T47D (cell line): Measurements from ENCODE around the gene AKT1S1.
A peak's percentile ranks its signal among the peaks of the same experiment; 100 is the strongest.
"Not testable (repeated sequence)": the region's sequence is repeated elsewhere in the genome, so short reads cannot be mapped to it uniquely, and the experiment has no call there.

Experiments used
- DNase-seq, 2 experiments: peaks; one replicate each; pipeline versions ENCODE4 v3.0.0 to v3.0.0-alpha.2; 2011 to 2012; ENCODE audit warnings: low read depth in 1 of 2, low spot score in 1 of 2
- JUND ChIP-seq: IDR thresholded peaks from 2 replicates; pipeline ENCODE4 v1.6.1; 2012; ENCODE audit warnings: low read depth
- in situ Hi-C: cut with HindIII; loops from 2 replicates; pipeline ENCODE4 v1.10.0; 2016; ENCODE audit warnings: low sequenced_read_pairs, low pct_unique_long_range_greater_than_20kb

The AKT1S1 gene

DNA sequence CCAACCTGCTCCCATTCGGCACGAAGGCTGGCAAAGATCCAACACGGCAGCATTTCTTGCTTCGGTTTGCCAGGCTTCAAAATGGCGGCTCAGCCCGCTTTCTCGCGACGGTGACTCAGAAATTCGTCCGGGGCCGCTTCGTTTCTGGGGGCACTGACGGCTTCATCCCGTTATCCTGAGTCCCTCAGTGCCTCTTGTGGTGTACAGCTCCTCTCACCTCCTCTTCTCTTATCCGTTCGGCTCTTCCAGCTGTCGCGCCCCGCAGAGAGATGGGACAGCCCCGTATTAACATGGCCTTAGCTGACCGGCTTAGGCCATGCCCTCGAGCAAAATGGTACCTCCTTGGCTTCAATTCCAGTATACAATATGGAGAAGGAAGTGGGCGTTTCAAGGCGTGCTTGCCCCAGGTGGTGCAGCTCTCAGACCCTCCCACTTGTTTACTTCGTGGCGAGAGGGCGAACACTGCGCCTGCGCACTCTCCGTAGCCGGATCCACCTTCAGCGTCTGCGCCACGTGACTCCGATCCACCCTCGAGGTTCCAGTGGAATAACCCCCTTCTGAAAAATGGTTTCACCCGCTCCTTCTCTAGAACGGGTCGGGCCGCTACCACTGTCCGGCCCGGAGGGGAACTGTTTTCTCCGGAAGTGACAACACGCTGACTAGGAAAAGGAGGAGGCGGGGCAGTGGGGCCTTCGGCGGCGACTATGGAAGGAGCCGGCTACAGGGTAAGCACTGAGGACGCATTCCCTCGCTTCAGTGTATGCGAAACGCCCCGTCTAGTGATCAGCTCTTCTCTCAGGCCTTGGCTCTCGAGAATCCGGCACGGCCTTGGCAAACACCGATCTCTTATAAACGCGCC, at the start of gene AKT1S1, which contains the start of gene TBC1D17:
Gene AKT1S1 (minus strand): TSS at position 336 of the 859 bp plus-strand sequence. CDS start 4,060 bp downstream, outside the sequence.
Gene TBC1D17 (plus strand): TSS at position 683 of the 859 bp plus-strand sequence. CDS start 22 bp downstream, at position 705.
- TF ChIP-seq JUND: no peak
- DNase-seq: peak; percentile 94 to 99
- in situ Hi-C loops: no loop called here

DNA sequence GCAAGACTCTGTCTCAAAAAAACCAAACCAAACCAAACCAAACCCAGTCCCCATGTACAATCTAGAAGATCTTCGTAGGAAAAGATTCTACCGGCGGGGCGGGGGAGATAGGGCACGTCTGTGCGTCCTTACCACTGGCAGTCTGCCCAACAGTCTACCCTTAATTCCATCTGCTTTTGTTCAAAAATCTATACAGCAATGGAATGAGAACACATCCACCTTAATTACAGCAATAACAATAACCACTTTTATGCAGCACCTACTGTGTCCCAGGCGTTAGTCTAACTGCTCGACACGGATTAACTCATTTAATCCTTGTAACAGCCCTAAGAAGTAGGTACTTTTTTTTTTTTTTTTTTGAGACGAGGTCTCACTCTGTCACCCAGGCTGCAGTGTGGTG, 49.4 kb upstream of the AKT1S1 start:
- DNase-seq: no peak
- no peak for TF ChIP-seq JUND
- in situ Hi-C loops: no loop called here

DNA sequence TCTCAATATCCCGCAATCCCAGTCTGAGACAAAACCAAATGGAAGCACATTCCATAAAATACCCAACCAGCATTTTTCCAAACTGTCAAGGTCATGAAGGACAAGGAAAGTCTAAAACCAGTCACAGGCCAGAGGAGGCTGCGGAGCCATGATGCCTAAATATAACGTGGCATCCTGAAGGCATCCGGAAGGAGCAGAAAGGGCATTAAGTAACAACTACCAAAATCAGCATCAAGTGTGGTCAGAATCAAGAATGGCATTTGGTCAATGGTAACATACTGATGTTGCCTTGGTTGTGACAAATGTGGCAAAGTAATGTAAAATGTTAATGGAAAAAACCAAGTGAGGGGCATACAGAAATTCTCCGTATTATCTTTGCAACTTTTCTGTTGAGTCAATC, 48.3 kb upstream of the AKT1S1 start:
- no peak for DNase-seq
- TF ChIP-seq JUND: no peak
- in situ Hi-C loops: no loop called here

DNA sequence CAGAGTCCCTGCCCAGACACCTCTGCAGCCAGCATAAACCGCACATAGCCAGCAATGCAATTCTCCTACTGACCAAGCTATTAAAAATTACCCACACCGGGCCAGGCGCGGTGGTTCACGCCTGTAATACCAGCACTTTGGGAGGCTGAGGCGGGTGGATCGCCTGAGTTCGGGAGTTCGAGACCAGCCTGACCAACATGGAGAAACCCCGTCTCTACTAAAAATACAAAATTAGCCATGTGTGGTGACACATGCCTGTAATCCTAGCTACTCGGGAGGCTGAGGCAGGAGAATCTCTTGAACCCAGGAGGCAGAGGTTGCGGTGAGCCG, 47.7 kb upstream of the AKT1S1 start:
- DNase-seq, in situ Hi-C loops: not testable (repeated sequence)

DNA sequence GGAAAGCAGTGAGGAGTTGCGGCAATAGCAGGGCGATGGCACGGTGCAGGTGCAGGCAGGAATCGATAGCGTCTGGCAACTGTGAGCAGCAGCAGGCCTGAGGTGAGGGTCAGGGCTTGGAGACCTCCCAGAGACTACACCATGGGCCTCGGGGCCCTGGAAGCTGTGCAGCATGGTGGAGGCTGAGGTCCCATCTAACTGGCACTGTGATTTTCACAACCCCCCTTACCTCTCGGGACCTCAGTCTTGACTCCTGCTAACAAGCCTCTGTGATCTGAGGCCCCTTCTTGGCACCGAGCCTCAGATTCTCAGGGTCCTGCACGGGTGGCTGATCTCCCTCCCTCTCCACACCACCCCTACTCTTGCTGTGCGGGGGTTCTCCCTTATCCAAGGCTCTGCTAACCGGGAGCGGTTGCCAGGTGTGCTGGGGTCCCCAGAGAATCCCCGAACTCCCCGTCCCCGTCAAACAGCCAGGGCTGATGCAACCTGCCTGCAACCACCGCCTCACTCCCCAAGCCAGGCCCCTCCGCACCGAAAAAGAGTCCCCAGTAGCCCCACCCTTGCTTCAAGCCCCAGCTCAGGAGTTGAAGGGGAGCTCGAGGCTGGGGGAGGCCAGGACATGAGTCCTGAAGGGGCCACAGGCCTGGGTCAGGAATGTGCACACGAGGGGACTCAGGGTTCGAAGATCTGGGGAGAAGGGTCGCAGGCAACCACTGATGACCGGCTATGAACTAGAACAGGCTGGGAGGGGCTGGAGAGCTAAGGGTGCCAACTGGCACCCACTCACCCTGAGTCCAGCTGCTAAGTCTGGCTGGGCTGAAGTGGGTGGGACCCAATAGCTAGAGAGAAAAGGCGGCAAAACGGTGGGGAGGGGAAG, 47.1 kb upstream of the AKT1S1 start:
- in situ Hi-C loops: no loop called here
- TF ChIP-seq JUND: no peak
- DNase-seq: no peak

DNA sequence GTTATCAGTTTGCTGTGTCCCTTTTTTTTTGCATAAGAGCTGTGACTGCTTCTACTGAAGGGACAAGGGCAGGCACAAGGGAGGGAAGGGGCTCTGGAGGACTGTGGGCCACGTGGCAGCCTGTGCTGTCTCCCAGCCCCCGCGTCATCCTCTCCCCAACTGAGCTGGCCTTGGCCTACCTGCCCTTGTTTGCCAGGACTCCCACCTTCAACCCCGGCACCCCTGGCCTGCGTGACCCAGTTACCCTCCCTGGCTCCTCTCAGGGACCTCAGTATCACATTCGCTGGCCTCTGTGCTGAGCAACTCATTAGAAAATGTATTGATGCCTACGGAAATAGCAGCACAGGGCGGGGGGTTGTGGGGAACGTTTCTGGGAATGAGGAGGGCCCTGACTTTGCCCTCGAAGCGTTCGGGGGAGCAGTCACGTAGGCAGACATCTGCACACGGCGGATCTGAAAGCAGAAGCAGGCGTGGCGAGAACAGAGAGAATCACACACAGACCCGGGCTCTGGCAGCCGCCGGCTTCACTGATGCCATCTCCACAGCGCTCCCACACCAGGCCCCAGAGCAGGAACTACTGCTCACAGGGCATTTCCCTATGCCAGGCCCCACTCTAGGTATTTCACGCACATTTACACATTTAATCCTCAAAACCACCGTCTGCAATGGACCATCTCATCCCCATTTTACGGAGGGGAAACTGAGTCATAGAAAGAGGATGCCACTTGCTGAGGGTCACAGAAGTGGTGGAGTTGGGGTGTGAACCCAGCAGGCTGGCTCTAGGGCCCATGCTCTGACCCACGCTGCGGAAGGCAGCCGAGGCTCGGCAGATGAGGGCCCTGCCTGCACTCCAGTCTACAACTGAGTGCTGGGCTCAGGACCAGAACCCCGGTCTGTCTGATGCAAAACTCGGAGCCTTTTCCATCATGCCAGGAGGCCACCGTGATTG, 46.2 kb upstream of the AKT1S1 start:
- no peak for DNase-seq
- in situ Hi-C loops: no loop called here
- no peak for TF ChIP-seq JUND

DNA sequence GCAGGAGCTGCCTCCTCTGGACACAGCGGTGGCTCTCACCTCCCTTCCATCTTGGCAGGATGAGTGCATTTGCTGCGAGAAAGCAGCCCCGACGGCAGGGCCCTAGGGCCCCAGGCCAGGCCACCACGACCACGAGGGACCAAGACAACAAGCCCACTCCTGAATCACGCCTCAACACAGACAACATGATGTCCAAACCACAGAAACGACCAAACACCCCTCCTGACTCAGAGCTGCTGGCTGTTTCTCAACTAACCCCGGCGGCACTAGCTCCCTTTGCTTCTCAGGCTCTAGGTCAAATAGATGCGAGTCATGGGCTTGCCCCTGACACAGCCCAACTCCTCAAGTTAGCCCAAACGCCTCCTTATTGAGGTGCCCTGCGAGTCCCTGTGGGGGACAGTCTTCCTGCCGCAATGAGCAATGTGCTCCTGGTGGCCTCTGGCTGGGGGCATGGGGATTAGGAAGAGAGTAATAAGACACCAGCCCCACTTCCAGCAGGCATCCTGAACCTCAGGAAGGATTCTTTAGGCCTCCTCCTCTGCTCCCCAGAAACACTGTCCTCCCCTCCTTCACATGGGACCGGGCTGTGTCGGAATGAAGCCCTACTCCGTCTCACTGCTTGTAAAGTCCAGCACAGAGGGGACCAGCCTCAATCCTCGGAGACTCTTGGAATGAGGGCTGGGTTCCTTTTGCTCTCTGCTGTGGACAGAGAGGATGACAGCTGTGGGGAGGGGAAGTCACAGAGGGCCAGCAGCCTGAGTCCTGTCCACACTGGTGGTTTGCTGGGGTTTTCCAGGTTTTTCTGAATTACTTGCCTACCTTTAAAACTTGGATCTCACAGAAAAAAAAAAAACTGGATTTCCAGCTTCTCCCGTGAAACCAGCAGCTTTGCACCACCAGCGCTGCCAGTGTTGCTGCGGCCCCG, 45.0 kb upstream of the AKT1S1 start:
- TF ChIP-seq JUND: no peak
- in situ Hi-C loops: no loop called here
- DNase-seq: no peak

DNA sequence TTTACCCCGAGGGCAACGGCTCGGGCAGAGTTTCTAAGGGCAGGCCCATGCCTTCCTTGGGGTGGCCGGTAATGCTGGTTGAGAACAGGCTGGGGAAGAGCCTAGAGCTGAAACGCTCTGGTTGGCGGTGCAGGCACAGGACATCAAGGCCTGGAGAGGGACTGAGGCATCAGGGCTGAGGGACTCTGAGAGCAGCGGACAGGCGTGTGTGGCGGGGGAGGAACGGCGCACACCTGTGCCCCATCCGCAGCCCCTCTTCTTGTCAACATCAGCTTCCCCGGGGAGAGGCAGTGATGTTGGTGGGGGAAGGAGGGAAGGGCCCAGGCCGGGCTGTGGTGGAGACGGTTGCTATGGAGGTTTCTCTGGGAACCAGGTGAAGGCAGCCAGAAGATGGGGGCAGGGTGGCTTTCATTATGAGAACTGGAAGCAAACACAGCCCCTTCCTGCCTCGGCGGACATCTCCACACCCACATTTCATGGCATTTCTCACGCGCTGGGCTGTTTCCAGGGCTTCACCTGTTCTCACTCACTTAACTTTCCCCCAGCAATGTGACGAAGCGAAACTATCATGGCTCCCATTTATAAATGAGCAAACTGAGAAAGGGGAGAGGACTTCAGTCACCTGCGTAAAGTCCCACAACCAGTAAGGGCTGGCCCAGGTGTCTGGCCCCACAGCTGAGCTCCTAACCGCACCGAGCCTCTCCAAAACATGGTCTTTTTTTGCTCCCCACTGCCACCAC, 43.6 kb upstream of the AKT1S1 start:
- no peak for DNase-seq
- TF ChIP-seq JUND: no peak
- in situ Hi-C loops: no loop called here

DNA sequence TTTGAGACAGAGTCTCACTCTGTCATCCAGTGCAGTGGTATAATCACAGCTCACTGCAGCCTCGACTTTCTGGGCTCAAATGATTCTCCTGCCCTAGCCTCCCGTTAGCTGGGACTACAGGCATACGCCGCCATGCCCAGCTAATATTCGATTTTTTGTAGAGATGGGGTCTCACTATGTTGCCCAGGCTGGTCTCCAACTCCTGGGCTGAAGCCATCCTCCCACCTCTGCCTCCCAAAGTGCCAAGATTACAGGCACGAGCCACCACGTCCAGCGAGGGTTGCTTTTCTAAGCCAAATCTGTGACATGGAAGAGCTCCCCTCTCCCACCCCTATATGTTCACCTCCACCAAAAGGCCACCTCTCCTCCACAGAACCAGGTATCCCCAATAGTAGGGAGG, 40.9 kb upstream of the AKT1S1 start:
- TF ChIP-seq JUND: no peak
- in situ Hi-C loops: no loop called here
- DNase-seq: no peak

DNA sequence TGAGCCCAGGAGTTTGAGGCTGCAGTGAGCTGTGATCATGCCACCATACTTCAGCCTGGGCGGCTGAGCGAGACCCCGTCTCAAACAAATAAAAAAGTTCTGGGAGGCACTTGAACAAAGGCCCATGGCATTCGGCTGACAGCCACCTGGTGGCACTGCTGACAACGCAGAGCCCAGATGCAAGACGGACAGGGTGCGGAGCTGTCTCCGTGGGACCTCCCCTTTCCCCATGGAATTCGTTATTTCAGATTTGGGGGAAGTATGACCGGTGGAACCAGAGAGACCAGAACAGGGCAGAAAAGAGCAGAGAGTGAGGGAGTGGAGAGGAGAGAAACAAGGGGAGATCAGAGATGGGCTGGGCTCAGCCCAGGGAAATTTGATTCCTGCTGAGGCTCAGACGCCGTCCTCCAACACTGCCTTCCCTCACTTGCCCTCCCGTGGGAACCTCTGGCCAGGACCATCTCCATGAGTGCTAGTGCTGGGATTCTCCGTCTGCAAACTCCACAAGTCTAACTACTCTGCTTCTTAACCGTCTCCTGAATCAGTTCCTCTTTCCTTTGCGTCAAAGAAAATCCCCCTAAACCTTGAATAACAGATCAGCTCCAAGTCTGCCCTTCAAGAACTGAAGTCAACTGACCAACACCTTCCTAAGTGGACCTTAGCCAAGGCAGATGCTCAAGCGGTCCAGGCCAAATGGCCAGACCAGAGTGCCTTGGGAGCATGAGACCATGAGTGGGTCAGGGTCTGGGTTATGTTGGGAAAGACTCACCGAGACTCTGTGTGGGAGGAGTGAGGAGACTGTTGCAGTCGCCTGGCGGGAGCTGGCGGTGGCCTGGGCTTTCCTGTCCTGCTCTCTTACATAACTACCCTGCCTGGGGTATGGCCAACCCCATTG, 39.9 kb upstream of the AKT1S1 start:
- peak in 1 of 2 experiments; percentile 31 for DNase-seq
- no peak for TF ChIP-seq JUND
- in situ Hi-C loops: no loop called here
